Measurements from ENCODE around the gene KRT2. TPM values are rescaled to one million over a fixed set of nuclear protein-coding genes. Genes with fewer than 3 reads are reported as not detected.

Gene KRT2
- polyA plus RNA-seq, 1 experiment = not detected

- H3K27ac ChIP-seq (ENCODE audit: low read depth, low read length) = no peak overlapping the region
- no peak for TF ChIP-seq CTCF (IDR thresholded peaks at IDR 0.05; ENCODE audit: low read depth, low read length)
- H3K4me3 ChIP-seq (ENCODE audit: low read depth, low read length) = no peak overlapping the region
- ChIA-PET POLR2A (no interaction called here), CTCF (no interaction called here)
- H3K27me3 ChIP-seq (ENCODE audit: control insufficient read depth, insufficient read depth, low read length) = peaks cover 14% of the 10 kb centered on the region
- DNase-seq (ENCODE audit: low read depth, low spot score) = no peak
- H3K9me3 ChIP-seq (ENCODE audit: control insufficient read depth, insufficient read depth, low read length) = no peaks in the 10 kb centered on the region
Measured at GRCh38 chr12:52685406-52685890, 33.4 kb upstream of the KRT2 start.

- ChIA-PET POLR2A (no interaction called here), CTCF (no interaction called here)
- no peak for DNase-seq (ENCODE audit: low read depth, low spot score)
- peaks cover 11% of the 10 kb centered on the region for H3K27me3 ChIP-seq (ENCODE audit: control insufficient read depth, insufficient read depth, low read length)
- no peaks in the 10 kb centered on the region for H3K9me3 ChIP-seq (ENCODE audit: control insufficient read depth, insufficient read depth, low read length)
- no peak overlapping the region for H3K27ac ChIP-seq (ENCODE audit: low read depth, low read length)
- no peak overlapping the region for H3K4me3 ChIP-seq (ENCODE audit: low read depth, low read length)
- no peak for TF ChIP-seq CTCF (IDR thresholded peaks at IDR 0.05; ENCODE audit: low read depth, low read length)
Measured at GRCh38 chr12:52684431-52684830, 32.4 kb upstream of the KRT2 start.

DNA sequence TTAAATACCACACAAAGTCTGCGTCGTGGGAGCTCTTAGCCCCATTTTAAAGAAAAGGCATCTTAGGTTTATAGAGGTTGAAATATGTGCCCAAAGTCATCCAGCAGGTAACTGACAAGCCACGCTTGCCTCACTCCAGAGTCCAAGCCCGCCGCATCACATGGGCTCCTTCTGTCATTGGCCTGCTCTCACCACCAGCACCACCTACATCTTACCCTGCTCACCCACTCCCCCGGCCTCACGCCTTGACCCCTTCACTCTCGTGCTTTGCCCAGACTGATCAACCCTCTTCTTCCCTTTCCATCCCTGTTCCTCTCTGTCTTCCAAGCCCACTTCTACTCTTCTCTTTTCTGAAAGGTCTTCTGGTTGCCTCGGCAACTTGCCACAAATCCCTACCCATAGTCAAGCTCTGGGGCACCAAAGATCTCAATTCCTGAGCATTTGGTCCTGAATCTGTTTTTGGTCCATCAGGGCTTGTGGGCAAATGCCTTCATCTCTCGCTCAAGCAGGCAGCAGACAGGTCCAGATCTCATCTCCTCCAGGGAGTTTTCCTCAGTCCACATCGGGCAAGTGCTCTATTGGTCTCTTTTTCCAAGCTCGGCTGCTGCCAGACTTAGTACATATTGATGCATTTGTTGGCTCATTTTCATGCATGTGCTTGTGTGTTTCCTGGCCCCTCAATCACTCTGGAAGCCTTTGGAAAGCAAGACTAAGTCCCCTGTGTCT, 31.7 kb upstream of the KRT2 start:
- CTCF ChIA-PET = interaction anchor here (0.7 kb wide), 1 partner anchor 25 kb away, joined by 11 read pairs; no protein-coding TSS in a partner anchor

DNA sequence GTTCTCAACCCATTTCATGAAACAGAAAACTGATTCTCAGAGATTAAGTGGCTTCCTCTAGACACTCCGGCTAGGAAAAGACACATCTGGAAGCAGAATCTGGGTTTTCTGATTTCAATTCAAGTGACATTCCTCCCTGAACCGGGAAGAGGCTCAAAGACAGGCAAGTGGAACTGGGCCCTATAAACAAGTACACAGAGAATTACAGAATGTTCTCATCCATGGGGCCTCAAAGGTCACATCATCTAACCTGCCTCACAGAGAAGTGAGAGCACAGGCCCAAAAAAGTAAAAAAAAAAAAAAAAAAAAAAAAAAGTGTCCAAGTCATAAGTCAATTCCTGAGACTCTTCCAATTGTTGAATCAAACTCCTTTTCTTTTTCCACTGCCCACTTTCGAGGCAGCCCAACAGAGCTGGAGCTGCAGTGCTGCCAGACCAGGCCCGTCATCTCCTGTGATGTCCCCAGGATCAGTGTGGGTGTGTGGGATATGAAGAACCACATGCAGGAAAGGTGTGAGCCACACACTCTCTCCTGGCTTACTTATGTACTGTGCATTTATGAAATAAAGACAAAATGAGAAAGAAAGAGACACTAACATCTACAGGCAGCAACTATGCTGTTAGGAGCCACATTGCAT, 31.0 kb upstream of the KRT2 start:
- POLR2A ChIA-PET = no interaction called here

More for the DNA sequence above, 31.7 kb upstream of the KRT2 start:
- POLR2A ChIA-PET = no interaction called here
- H3K27ac ChIP-seq (ENCODE audit: low read depth, low read length) = no peak overlapping the region
- no peaks in the 10 kb centered on the region for H3K9me3 ChIP-seq (ENCODE audit: control insufficient read depth, insufficient read depth, low read length)
- no peak for TF ChIP-seq CTCF (IDR thresholded peaks at IDR 0.05; ENCODE audit: low read depth, low read length)
- no peak overlapping the region for H3K4me3 ChIP-seq (ENCODE audit: low read depth, low read length)
- no peak for DNase-seq (ENCODE audit: low read depth, low spot score)
- peaks cover 11% of the 10 kb centered on the region for H3K27me3 ChIP-seq (ENCODE audit: control insufficient read depth, insufficient read depth, low read length)

More for the DNA sequence above, 31.0 kb upstream of the KRT2 start:
- TF ChIP-seq CTCF (IDR thresholded peaks at IDR 0.05; ENCODE audit: low read depth, low read length) = no peak
- Histone ChIP-seq H3K9me3 (ENCODE audit: control insufficient read depth, insufficient read depth, low read length) (no peaks in the 10 kb centered on the region), H3K27ac (ENCODE audit: low read depth, low read length) (no peak overlapping the region), H3K4me3 (ENCODE audit: low read depth, low read length) (no peak overlapping the region), H3K27me3 (ENCODE audit: control insufficient read depth, insufficient read depth, low read length) (peaks cover 11% of the 10 kb centered on the region)
- no peak for DNase-seq (ENCODE audit: low read depth, low spot score)
- CTCF ChIA-PET = interaction anchor here (0.7 kb wide), 1 partner anchor 26 kb away, joined by 11 read pairs; no protein-coding TSS in a partner anchor
